Measurements from ENCODE around the gene RBP4. TPM values are rescaled to one million over a fixed set of nuclear protein-coding genes. Genes with fewer than 3 reads are reported as not detected.

RBP4 gene
- total RNA-seq, 1 donor from 2014 or later = 18.6 TPM

- TF ChIP-seq CTCF (IDR thresholded peaks at IDR 0.05) = no peak
- DNase-seq = no peak
- H3K27me3 ChIP-seq = no peaks in the 10 kb centered on the region
Measured at GRCh38 chr10:93622942-93623341, 21.9 kb upstream of the RBP4 start.

GRCh38 chr10:93620925-93621324 lies 19.9 kb upstream of the RBP4 start:
- H3K27me3 ChIP-seq = no peaks in the 10 kb centered on the region
- intact Hi-C loops (cut with DNase I) = no loop called here

More at GRCh38 chr10:93622942-93623341, 21.9 kb upstream of the RBP4 start:
- Histone ChIP-seq H3K9me3 (no peaks in the 10 kb centered on the region), H3K27ac (no peak overlapping the region), H3K4me1 (no peaks in the 10 kb centered on the region), H3K36me3 (no peaks in the 10 kb centered on the region), H3K4me3 (no peak overlapping the region)
- intact Hi-C loops (cut with DNase I) = no loop called here
- ATAC-seq = no peak

GRCh38 chr10:93615576-93616235 lies 14.7 kb upstream of the RBP4 start:
- Histone ChIP-seq H3K27me3 (no peaks in the 10 kb centered on the region), H3K27ac (no peak overlapping the region), H3K4me1 (no peaks in the 10 kb centered on the region), H3K9me3 (no peaks in the 10 kb centered on the region), H3K36me3 (no peaks in the 10 kb centered on the region), H3K4me3 (no peak overlapping the region)
- DNase-seq (no peak), ATAC-seq (peak; percentile 50)
- intact Hi-C loops (cut with DNase I) = no loop called here
- TF ChIP-seq CTCF (IDR thresholded peaks at IDR 0.05) = no peak

More at GRCh38 chr10:93620925-93621324, 19.9 kb upstream of the RBP4 start:
- no peaks in the 10 kb centered on the region for H3K9me3 ChIP-seq
- no peak overlapping the region for H3K4me3 ChIP-seq
- TF ChIP-seq CTCF (IDR thresholded peaks at IDR 0.05) = no peak
- DNase-seq = no peak
- H3K27ac ChIP-seq = no peak overlapping the region
- H3K4me1 ChIP-seq = no peaks in the 10 kb centered on the region
- no peaks in the 10 kb centered on the region for H3K36me3 ChIP-seq
- ATAC-seq = no peak

- intact Hi-C loops (cut with DNase I) = no loop called here
- no peaks in the 10 kb centered on the region for H3K27me3 ChIP-seq
Measured at GRCh38 chr10:93614101-93614825, 13.2 kb upstream of the RBP4 start.

GRCh38 chr10:93613126-93613525 lies 12.1 kb upstream of the RBP4 start:
- TF ChIP-seq CTCF (IDR thresholded peaks at IDR 0.05) = no peak
- H3K4me1 ChIP-seq = no peaks in the 10 kb centered on the region
- H3K9me3 ChIP-seq = no peaks in the 10 kb centered on the region
- H3K36me3 ChIP-seq = no peaks in the 10 kb centered on the region
- ATAC-seq (peak; percentile 45), DNase-seq (no peak)
- peaks cover 1% of the 10 kb centered on the region for H3K27me3 ChIP-seq
- no peak overlapping the region for H3K4me3 ChIP-seq
- intact Hi-C loops (cut with DNase I) = no loop called here
- no peak overlapping the region for H3K27ac ChIP-seq

More at GRCh38 chr10:93614101-93614825, 13.2 kb upstream of the RBP4 start:
- Histone ChIP-seq H3K36me3 (no peaks in the 10 kb centered on the region), H3K9me3 (no peaks in the 10 kb centered on the region), H3K4me1 (no peaks in the 10 kb centered on the region), H3K4me3 (no peak overlapping the region), H3K27ac (no peak overlapping the region)
- TF ChIP-seq CTCF (IDR thresholded peaks at IDR 0.05) = no peak
- DNase-seq (no peak), ATAC-seq (no peak)

Data from upper lobe of right lung (tissue), 1 donor.